Activated CD4-positive, alpha-beta T cell treated with anti-CD3 and anti-CD28 coated beads for 36 hours (primary cell): Measurements from ENCODE around the gene IRF2BPL. TPM values are rescaled to one million over a fixed set of nuclear protein-coding genes. Genes with fewer than 3 reads are reported as not detected.
A peak's percentile ranks its signal among the peaks of the same experiment; 100 is the strongest.

Experiments used
- ATAC-seq: fragments of 200-7000 bp; cut with Tn5 transposase; one replicate; pipeline ENCODE4 v1.10.0; 2021; ENCODE audit warnings: mild to moderate bottlenecking, moderate library complexity
- CTCF ChIA-PET: fragments of 350-600 bp; sonication (Branson Sonifier 250); formaldehyde crosslinking; loops from one replicate; lab custom pipeline; 2021; ENCODE audit warnings: antibody characterized with exemption; lab: Charles Lee
- POLR2A ChIA-PET: fragments of 350-600 bp; sonication (Branson Sonifier 250); formaldehyde crosslinking; loops from one replicate; lab custom pipeline; 2021; ENCODE audit warnings: antibody characterized with exemption, inconsistent platforms; lab: Charles Lee
- DNase-seq: peaks from one replicate; pipeline ENCODE4 v3.0.0-alpha.2; 2020
- H3K27ac Mint-ChIP-seq: one replicate; pipeline ENCODE4 v1.8.0; 2021; ENCODE audit warnings: mixed read lengths
- H3K27me3 Mint-ChIP-seq: one replicate; pipeline ENCODE4 v1.8.0; 2021; ENCODE audit warnings: mixed read lengths
- H3K36me3 Mint-ChIP-seq: one replicate; pipeline ENCODE4 v1.8.0; 2021; ENCODE audit warnings: low read depth, mixed read lengths
- H3K4me1 Mint-ChIP-seq: one replicate; pipeline ENCODE4 v1.8.0; 2021; ENCODE audit warnings: mixed read lengths
- H3K4me3 Mint-ChIP-seq: one replicate; pipeline ENCODE4 v1.8.0; 2021; ENCODE audit warnings: mild to moderate bottlenecking, moderate library complexity, mixed read lengths
- H3K9me3 Mint-ChIP-seq: one replicate; pipeline ENCODE4 v1.8.0; 2021; ENCODE audit warnings: low read depth, mixed read lengths
- intact Hi-C, 2 experiments: fragments of 100-400 bp; cut with DNase I in 1 of 2; cut with micrococcal nuclease in 1 of 2; formaldehyde crosslinking; loops; one replicate each; pipeline versions ENCODE4 v1.14.2 to v1.15.1; 2022 to 2024; cut with DNase I, micrococcal nuclease
- total RNA-seq, 2 experiments: library from RNA; stranded (reverse); gene quantifications; one replicate each; pipeline ENCODE4 v1.2.3, GENCODE V29; 2021

Gene IRF2BPL
- total RNA-seq, 2 experiments from 2014 or later: 34.3 to 40.1 TPM

GRCh38 chr14:77053046-77053841 is 24.7 kb upstream of the IRF2BPL start:
- intact Hi-C loops: loop anchor here (1.0 kb wide), 6 partner anchors 13 to 177 kb away; partner anchors contain the start of gene IRF2BPL (in 1 of the 2)
- POLR2A ChIA-PET: no interaction called here
- Mint-ChIP-seq H3K27me3 (no peaks in the 10 kb centered on the region), H3K4me3 (no peak overlapping the region), H3K9me3 (no peaks in the 10 kb centered on the region), H3K27ac (peak overlapping the region; percentile 78), H3K4me1 (peaks cover 18% of the 10 kb centered on the region), H3K36me3 (no peaks in the 10 kb centered on the region)
- CTCF ChIA-PET: interaction anchor here (0.6 to 5.6 kb wide), 41 partner anchors 8 to 180 kb away, joined by 3 to 58 read pairs (median 4); no protein-coding TSS in a partner anchor
- DNase-seq (peak; percentile 90), ATAC-seq (peak; percentile 86)

DNA sequence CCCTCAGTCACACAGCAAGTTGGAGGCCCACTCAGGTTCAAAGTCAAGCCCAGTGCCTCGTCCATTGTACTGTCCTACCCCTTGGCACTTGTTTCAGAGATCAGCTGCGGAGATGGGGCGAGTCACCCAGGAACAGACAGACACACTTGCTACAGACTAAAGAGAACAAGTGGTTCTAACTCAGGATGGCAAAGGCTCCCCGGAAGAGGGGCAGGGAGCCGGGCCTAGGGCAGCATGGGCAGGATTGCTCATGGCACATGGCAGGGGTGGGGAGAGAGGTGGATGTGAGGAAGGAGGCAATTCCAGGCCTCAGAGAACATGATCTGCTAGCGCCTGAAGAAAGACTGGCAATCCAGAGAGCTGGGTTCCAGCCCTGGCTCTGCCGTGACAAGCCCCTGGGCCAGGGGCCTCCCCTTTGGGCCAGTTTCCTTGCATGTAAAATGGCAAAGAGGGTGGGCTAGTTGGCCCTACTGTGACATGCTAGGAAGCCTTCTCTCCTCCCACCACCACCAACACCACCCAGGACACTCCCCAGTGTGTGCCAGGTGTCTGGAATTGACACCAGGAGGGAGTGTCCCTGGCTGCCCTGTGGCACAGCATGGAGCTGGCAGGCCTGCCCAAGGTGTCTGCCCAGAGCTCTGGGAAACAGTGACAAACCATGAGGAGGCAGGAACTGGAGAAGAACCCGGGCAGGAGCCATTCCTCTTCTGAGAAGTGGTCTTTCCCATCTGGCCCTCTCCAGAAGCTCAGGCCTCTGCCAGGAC is 24.0 kb upstream of the IRF2BPL start:
- Mint-ChIP-seq H3K4me3 (no peak overlapping the region), H3K27ac (peak overlapping the region; percentile 78), H3K27me3 (no peaks in the 10 kb centered on the region), H3K36me3 (no peaks in the 10 kb centered on the region), H3K4me1 (peaks cover 18% of the 10 kb centered on the region), H3K9me3 (no peaks in the 10 kb centered on the region)
- ATAC-seq: peak; percentile 16
- intact Hi-C loops: loop anchor here (1.0 kb wide), 6 partner anchors 12 to 176 kb away; partner anchors contain the start of gene IRF2BPL (in 1 of the 2)
- ChIA-PET CTCF (interaction anchor here (0.6 to 5.6 kb wide), 23 partner anchors 8 to 180 kb away, joined by 3 to 58 read pairs (median 6); no protein-coding TSS in a partner anchor), POLR2A (interaction anchor here (0.5 kb wide), 1 partner anchor 191 kb away, joined by 4 read pairs; no protein-coding TSS in a partner anchor)
- DNase-seq: no peak

- peaks cover 29% of the 10 kb centered on the region for H3K4me1 Mint-ChIP-seq
- intact Hi-C loops: no loop called here
- POLR2A ChIA-PET: no interaction called here
- CTCF ChIA-PET: interaction anchor here (0.5 to 5.6 kb wide), 6 partner anchors 9 to 266 kb away, joined by 3 to 58 read pairs (median 6); no protein-coding TSS in a partner anchor
- ATAC-seq: no peak
- H3K36me3 Mint-ChIP-seq: no peaks in the 10 kb centered on the region
- H3K27me3 Mint-ChIP-seq: no peaks in the 10 kb centered on the region
- no peak for DNase-seq
- no peak overlapping the region for H3K27ac Mint-ChIP-seq
- no peaks in the 10 kb centered on the region for H3K9me3 Mint-ChIP-seq
- no peak overlapping the region for H3K4me3 Mint-ChIP-seq
Measured at GRCh38 chr14:77051116-77051515, 22.6 kb upstream of the IRF2BPL start.

DNA sequence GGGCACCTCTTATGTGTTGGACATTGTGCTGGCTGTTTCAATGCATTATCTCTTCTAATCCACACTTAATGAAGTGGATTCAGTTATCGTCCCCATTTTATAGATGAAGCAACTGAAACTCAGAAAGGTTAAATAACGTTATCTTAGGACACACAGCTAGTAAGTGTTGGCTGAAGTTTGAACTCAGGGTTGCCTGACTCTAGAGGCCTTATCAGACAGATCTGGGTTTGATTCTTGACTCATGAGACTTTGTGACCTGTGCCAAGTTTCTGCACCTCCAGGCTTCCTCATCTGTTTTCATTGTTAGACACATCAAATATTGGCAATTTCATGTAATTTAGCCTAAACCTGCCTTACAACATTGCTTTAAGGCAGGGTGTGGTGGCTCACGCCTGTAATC is 18.2 kb upstream of the IRF2BPL start:
- POLR2A ChIA-PET: no interaction called here
- Mint-ChIP-seq H3K4me1 (peaks cover 52% of the 10 kb centered on the region), H3K27ac (no peak overlapping the region), H3K4me3 (no peak overlapping the region), H3K36me3 (no peaks in the 10 kb centered on the region), H3K27me3 (no peaks in the 10 kb centered on the region), H3K9me3 (no peaks in the 10 kb centered on the region)
- intact Hi-C loops: no loop called here
- ATAC-seq (no peak), DNase-seq (no peak)
- CTCF ChIA-PET: interaction anchor here (0.6 to 6.0 kb wide), 7 partner anchors 22 to 174 kb away, joined by 3 to 34 read pairs (median 4); no protein-coding TSS in a partner anchor

- CTCF ChIA-PET: interaction anchor here (0.5 to 6.0 kb wide), 14 partner anchors 8 to 173 kb away, joined by 3 to 34 read pairs (median 4); no protein-coding TSS in a partner anchor
- intact Hi-C loops: no loop called here
- H3K36me3 Mint-ChIP-seq: no peaks in the 10 kb centered on the region
- DNase-seq (no peak), ATAC-seq (no peak)
- H3K27ac Mint-ChIP-seq: no peak overlapping the region
- peaks cover 64% of the 10 kb centered on the region for H3K4me1 Mint-ChIP-seq
- no peaks in the 10 kb centered on the region for H3K9me3 Mint-ChIP-seq
- H3K4me3 Mint-ChIP-seq: no peak overlapping the region
- H3K27me3 Mint-ChIP-seq: no peaks in the 10 kb centered on the region
- POLR2A ChIA-PET: no interaction called here
Measured at GRCh38 chr14:77045238-77046162, 17.0 kb upstream of the IRF2BPL start.

DNA sequence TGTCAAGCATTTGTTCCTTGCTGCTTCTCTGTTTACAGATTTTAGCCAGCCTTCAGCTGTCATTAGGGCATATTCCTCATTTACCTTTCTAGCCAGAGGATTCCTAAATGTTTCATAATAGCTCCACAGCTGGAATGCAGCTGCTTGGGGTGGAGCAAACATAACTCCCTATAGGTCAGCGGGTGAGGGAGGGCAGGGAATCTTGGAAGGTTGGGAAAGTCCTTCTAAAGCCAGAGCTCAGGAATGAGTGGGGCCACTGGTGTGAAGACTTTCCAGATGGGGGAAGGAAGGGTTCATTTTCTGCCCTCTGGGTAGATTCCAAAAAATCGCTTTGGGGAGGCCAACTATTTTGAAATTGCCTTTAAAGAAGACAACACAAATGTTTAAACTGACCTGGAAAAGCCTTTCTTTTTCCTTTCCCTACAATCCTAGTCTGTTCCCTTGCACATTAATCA is 16.3 kb upstream of the IRF2BPL start:
- CTCF ChIA-PET: interaction anchor here (0.9 to 6.0 kb wide), 10 partner anchors 9 to 169 kb away, joined by 3 to 34 read pairs (median 4); no protein-coding TSS in a partner anchor
- Mint-ChIP-seq H3K27ac (no peak overlapping the region), H3K9me3 (no peaks in the 10 kb centered on the region), H3K4me1 (peaks cover 66% of the 10 kb centered on the region), H3K4me3 (no peak overlapping the region), H3K36me3 (no peaks in the 10 kb centered on the region), H3K27me3 (no peaks in the 10 kb centered on the region)
- intact Hi-C loops: loop anchor here (5.0 kb wide), 3 partner anchors 52 to 412 kb away; partner anchors contain the start of genes AHSA1 (in 1 of the 2), CIPC (in 1 of the 2) and VIPAS39 (in 1 of the 2)
- POLR2A ChIA-PET: no interaction called here
- DNase-seq (no peak), ATAC-seq (no peak)

GRCh38 chr14:77043984-77044485 is 15.5 kb upstream of the IRF2BPL start:
- ATAC-seq (no peak), DNase-seq (no peak)
- ChIA-PET CTCF (interaction anchor here (1.4 to 6.0 kb wide), 4 partner anchors 9 to 168 kb away, joined by 4 to 34 read pairs (median 16); no protein-coding TSS in a partner anchor), POLR2A (no interaction called here)
- Mint-ChIP-seq H3K4me1 (peaks cover 74% of the 10 kb centered on the region), H3K27ac (peak overlapping the region; percentile 72), H3K36me3 (no peaks in the 10 kb centered on the region), H3K27me3 (no peaks in the 10 kb centered on the region), H3K4me3 (no peak overlapping the region), H3K9me3 (no peaks in the 10 kb centered on the region)
- intact Hi-C loops: loop anchor here (5.0 kb wide), 3 partner anchors 53 to 413 kb away; partner anchors contain the start of genes AHSA1 (in 1 of the 2), CIPC (in 1 of the 2) and VIPAS39 (in 1 of the 2)

GRCh38 chr14:77043177-77043983 is 14.9 kb upstream of the IRF2BPL start:
- Mint-ChIP-seq H3K4me3 (peak overlapping the region; percentile 8), H3K36me3 (no peaks in the 10 kb centered on the region), H3K9me3 (no peaks in the 10 kb centered on the region), H3K27me3 (no peaks in the 10 kb centered on the region), H3K4me1 (peaks cover 80% of the 10 kb centered on the region), H3K27ac (peak overlapping the region; percentile 72)
- intact Hi-C loops: loop anchor here (5.0 kb wide), 3 partner anchors 54 to 414 kb away; partner anchors contain the start of genes AHSA1 (in 1 of the 2), CIPC (in 1 of the 2) and VIPAS39 (in 1 of the 2)
- ATAC-seq (peak; percentile 47), DNase-seq (peak; percentile 81)
- CTCF ChIA-PET: interaction anchor here (0.6 to 6.0 kb wide), 14 partner anchors 9 to 168 kb away, joined by 3 to 34 read pairs (median 6); partner anchors contain the start of gene IRF2BPL
- POLR2A ChIA-PET: interaction anchor here (0.6 to 1.0 kb wide), 2 partner anchors 21 to 82 kb away, joined by 3 to 8 read pairs; no protein-coding TSS in a partner anchor

- ChIA-PET CTCF (interaction anchor here (0.5 to 6.0 kb wide), 14 partner anchors 9 to 282 kb away, joined by 3 to 34 read pairs (median 5); partner anchors contain the start of gene IRF2BPL), POLR2A (interaction anchor here (1.1 kb wide), 1 partner anchor 80 kb away, joined by 4 read pairs; no protein-coding TSS in a partner anchor)
- intact Hi-C loops: loop anchor here (1.0 to 5.0 kb wide), 4 partner anchors 9 to 415 kb away; partner anchors contain the start of genes AHSA1 (in 1 of the 2), CIPC (in 1 of the 2) and VIPAS39 (in 1 of the 2)
- Mint-ChIP-seq H3K27ac (peak overlapping the region; percentile 93), H3K4me1 (peaks cover 91% of the 10 kb centered on the region), H3K9me3 (no peaks in the 10 kb centered on the region), H3K36me3 (no peaks in the 10 kb centered on the region), H3K4me3 (peak overlapping the region; percentile 7), H3K27me3 (no peaks in the 10 kb centered on the region)
- DNase-seq (no peak), ATAC-seq (no peak)
Measured at GRCh38 chr14:77041881-77042545, 13.5 kb upstream of the IRF2BPL start.
